Thyroid gland (tissue), 4 donors: ENCODE measurements around the gene CHST11. TPM values are rescaled to one million over a fixed set of nuclear protein-coding genes. Genes with fewer than 3 reads are reported as not detected.

Source experiments
- DNase-seq, 2 donors: peaks; one replicate each; pipeline ENCODE4 v3.0.0-alpha.2; 2019
- H3K27ac ChIP-seq, 3 donors: fragments of 200-600 bp; sonication (generic); 1 replicate in 2 of 3; 2 replicates in 1 of 3; pipeline ENCODE4 v1.5.1; 2016 to 2019; ENCODE audit warnings: mild to moderate bottlenecking in 1 of 3, moderate library complexity in 1 of 3
- H3K27me3 ChIP-seq: fragments of 200-600 bp; sonication (generic); one replicate; pipeline ENCODE4 v1.5.1; 2019
- H3K36me3 ChIP-seq, 2 donors: fragments of 200-600 bp; sonication (generic); one replicate each; pipeline ENCODE4 v1.5.1; 2016 to 2019
- H3K4me1 ChIP-seq, 2 donors: fragments of 200-600 bp; sonication (generic); one replicate each; pipeline ENCODE4 v1.5.1; 2017 to 2019
- H3K4me3 ChIP-seq, 3 donors: fragments of 200-600 bp; sonication (generic); replicated peaks in 1 of 3; 1 replicate in 2 of 3; 2 replicates in 1 of 3; pipeline ENCODE4 v1.5.1; 2016; ENCODE audit warnings: mild to moderate bottlenecking in 1 of 3
- H3K9me3 ChIP-seq: fragments of 200-600 bp; sonication (generic); one replicate; pipeline ENCODE4 v1.5.1; 2017
- CTCF ChIP-seq, 6 experiments: fragments of 200-600 bp in 3 of 6; fragments of 450-650 bp in 3 of 6; sonication (generic) in 3 of 6; IDR thresholded peaks; one replicate each; pipeline ENCODE4 v1.5.1; 2016 to 2019; ENCODE audit warnings: antibody characterized with exemption in 6 of 6, mild to moderate bottlenecking in 2 of 6, inconsistent platforms in 1 of 6, moderate library complexity in 1 of 6
- POLR2A ChIP-seq, 2 donors: fragments of 450-650 bp; IDR thresholded peaks; one replicate each; pipeline ENCODE4 v1.6.1; 2017; ENCODE audit warnings: antibody characterized with exemption in 2 of 2, mild to moderate bottlenecking in 2 of 2, moderate library complexity in 1 of 2
- WGBS, 2 donors: methylation state at CpG; one replicate each; pipeline ENCODE4 v1.1.5; 2017; 5-methylcytosine and 5-hydroxymethylcytosine counted together
- intact Hi-C: fragments of 100-400 bp; cut with DNase I; formaldehyde crosslinking; loops from one replicate; pipeline ENCODE4 v1.15.1; 2023
- total RNA-seq, 4 donors: library from RNA; depleted of rRNA; stranded (reverse); fragments of >200 nt; gene quantifications; one replicate each; pipeline ENCODE4 v1.2.3, GENCODE V29; 2016

CHST11 gene
- total RNA-seq, 4 donors from 2014 or later: 6.9 to 11.6 (median 8.0) TPM

- H3K4me3 ChIP-seq: no peak overlapping the region
- no peaks in the 10 kb centered on the region for H3K9me3 ChIP-seq
- no peak for DNase-seq
- H3K27me3 ChIP-seq: no peaks in the 10 kb centered on the region
- H3K27ac ChIP-seq: no peak overlapping the region
- intact Hi-C loops: no loop called here
- 83 to 90% methylated on average over 4 of the region's 4 CpGs for WGBS, 2 donors
- H3K36me3 ChIP-seq: no peaks in the 10 kb centered on the region
- TF ChIP-seq CTCF (IDR thresholded peaks at IDR 0.05) (no peak), POLR2A (IDR thresholded peaks at IDR 0.05) (no peak)
- no peaks in the 10 kb centered on the region for H3K4me1 ChIP-seq
These were observed 31.1 kb upstream of the CHST11 start for GRCh38 chr12:104425614-104426013.

GRCh38 chr12:104426926-104427546, 29.7 kb upstream of the CHST11 start:
- no peaks in the 10 kb centered on the region for H3K27me3 ChIP-seq
- DNase-seq: no peak
- WGBS, 2 donors: 83 to 87% methylated on average over 4 of the region's 4 CpGs
- H3K27ac ChIP-seq: no peak overlapping the region
- TF ChIP-seq POLR2A (IDR thresholded peaks at IDR 0.05) (no peak), CTCF (IDR thresholded peaks at IDR 0.05) (no peak)
- intact Hi-C loops: no loop called here
- H3K4me3 ChIP-seq: no peak overlapping the region
- no peaks in the 10 kb centered on the region for H3K4me1 ChIP-seq
- no peaks in the 10 kb centered on the region for H3K9me3 ChIP-seq
- no peaks in the 10 kb centered on the region for H3K36me3 ChIP-seq

GRCh38 chr12:104427547-104427938, 29.2 kb upstream of the CHST11 start:
- Histone ChIP-seq H3K4me3 (no peak overlapping the region), H3K4me1 (no peaks in the 10 kb centered on the region), H3K27ac (no peak overlapping the region), H3K36me3 (no peaks in the 10 kb centered on the region), H3K9me3 (no peaks in the 10 kb centered on the region), H3K27me3 (no peaks in the 10 kb centered on the region)
- intact Hi-C loops: no loop called here
- TF ChIP-seq CTCF (IDR thresholded peaks at IDR 0.05) (no peak), POLR2A (IDR thresholded peaks at IDR 0.05) (no peak)
- 100% methylated on average over 1 of the region's 1 CpG for WGBS, 2 donors
- no peak for DNase-seq

GRCh38 chr12:104433061-104433460, 23.7 kb upstream of the CHST11 start:
- Histone ChIP-seq H3K27me3 (no peaks in the 10 kb centered on the region), H3K36me3 (no peaks in the 10 kb centered on the region), H3K27ac (no peak overlapping the region), H3K9me3 (no peaks in the 10 kb centered on the region), H3K4me1 (no peaks in the 10 kb centered on the region), H3K4me3 (no peak overlapping the region)
- TF ChIP-seq POLR2A (IDR thresholded peaks at IDR 0.05): no peak
- TF ChIP-seq CTCF (IDR thresholded peaks at IDR 0.05): no peak
- intact Hi-C loops: no loop called here
- DNase-seq: no peak
- 91% methylated on average over 10 of the region's 10 CpGs for WGBS, 2 donors

GRCh38 chr12:104434129-104434528, 22.6 kb upstream of the CHST11 start:
- Histone ChIP-seq H3K36me3 (no peaks in the 10 kb centered on the region), H3K4me3 (no peak overlapping the region), H3K4me1 (no peaks in the 10 kb centered on the region), H3K9me3 (no peaks in the 10 kb centered on the region), H3K27ac (no peak overlapping the region), H3K27me3 (no peaks in the 10 kb centered on the region)
- intact Hi-C loops: no loop called here
- 88 to 95% methylated on average over 1 of the region's 1 CpG for WGBS, 2 donors
- no peak for TF ChIP-seq CTCF (IDR thresholded peaks at IDR 0.05)
- TF ChIP-seq POLR2A (IDR thresholded peaks at IDR 0.05): no peak
- DNase-seq: no peak
